ENCODE results near the gene LY6G5C. TPM values are rescaled to one million over a fixed set of nuclear protein-coding genes. Genes with fewer than 3 reads are reported as not detected.

Gene LY6G5C
- total and polyA plus RNA-seq, 4 donors: 0.59 to 2.5 (median 1.1) TPM

- no peak for TF ChIP-seq JUND (IDR thresholded peaks at IDR 0.05)
- no peak for TF ChIP-seq RXRA (IDR thresholded peaks at IDR 0.05)
- no peak for TF ChIP-seq GABPA (IDR thresholded peaks at IDR 0.05 in 1 of 2, conservative IDR thresholded peaks at IDR 0.05 in 1 of 2)
- TF ChIP-seq HNF4G (IDR thresholded peaks at IDR 0.05): no peak
- no peak for TF ChIP-seq HNF4A (conservative IDR thresholded peaks at IDR 0.05)
- TF ChIP-seq YY1 (IDR thresholded peaks at IDR 0.05): no peak
- no peak for TF ChIP-seq FOXA1 (IDR thresholded peaks at IDR 0.05)
- no peak for TF ChIP-seq EGR1 (IDR thresholded peaks at IDR 0.05; ENCODE audit: low read depth in 2 of 2)
- TF ChIP-seq REST (IDR thresholded peaks at IDR 0.05): no peak
- H3K36me3 ChIP-seq (ENCODE audit: control insufficient read depth in 4 of 4, insufficient read depth in 3 of 4, low read depth in 1 of 4, low read length in 3 of 4): peaks cover 8 to 11% (median 9%) of the 10 kb centered on the region in 4 donors
- H3K9ac ChIP-seq (ENCODE audit: low read depth in 1 of 2, low read length in 2 of 2): no peak overlapping the region
- no peak overlapping the region for H3K4me3 ChIP-seq (ENCODE audit: low read depth in 1 of 3, low read length in 3 of 3)
- no peaks in the 10 kb centered on the region for H3K9me3 ChIP-seq (ENCODE audit: control insufficient read depth in 4 of 4, low read length in 3 of 4)
- H3K27me3 ChIP-seq (ENCODE audit: control insufficient read depth in 4 of 4, insufficient read depth in 4 of 4, low read length in 3 of 4): no peaks in the 10 kb centered on the region
- DNase-seq (ENCODE audit: low spot score): no peak
- no peak overlapping the region for H3K27ac ChIP-seq (ENCODE audit: low read depth in 1 of 2, low read length in 2 of 2)
- peaks cover 0 to 17% (median 14%) of the 10 kb centered on the region in 4 donors for H3K4me1 ChIP-seq (ENCODE audit: control insufficient read depth in 4 of 4, insufficient read depth in 4 of 4, low read length in 3 of 4)
- WGBS: 60% methylated on average over 5 of the region's 5 CpGs
These were observed 20.0 kb upstream of the LY6G5C start for GRCh38 chr6:31700740-31701401.

- H3K27me3 ChIP-seq (ENCODE audit: control insufficient read depth in 4 of 4, insufficient read depth in 4 of 4, low read length in 3 of 4): no peaks in the 10 kb centered on the region
- H3K36me3 ChIP-seq (ENCODE audit: control insufficient read depth in 4 of 4, insufficient read depth in 3 of 4, low read depth in 1 of 4, low read length in 3 of 4): peaks cover 8 to 36% (median 21%) of the 10 kb centered on the region in 4 donors
- DNase-seq (ENCODE audit: low spot score): no peak
- 77% methylated on average over 3 of the region's 3 CpGs for WGBS
- H3K27ac ChIP-seq (ENCODE audit: low read depth in 1 of 2, low read length in 2 of 2): no peak overlapping the region
- peaks cover 0 to 17% (median 14%) of the 10 kb centered on the region in 4 donors for H3K4me1 ChIP-seq (ENCODE audit: control insufficient read depth in 4 of 4, insufficient read depth in 4 of 4, low read length in 3 of 4)
- no peak overlapping the region for H3K4me3 ChIP-seq (ENCODE audit: low read depth in 1 of 3, low read length in 3 of 3)
- H3K9ac ChIP-seq (ENCODE audit: low read depth in 1 of 2, low read length in 2 of 2): no peak overlapping the region
- TF ChIP-seq EGR1 (IDR thresholded peaks at IDR 0.05; ENCODE audit: low read depth in 2 of 2) (no peak), HNF4A (conservative IDR thresholded peaks at IDR 0.05) (no peak), JUND (IDR thresholded peaks at IDR 0.05) (no peak), FOXA2 (IDR thresholded peaks at IDR 0.05) (no peak), FOXA1 (IDR thresholded peaks at IDR 0.05) (no peak), RXRA (IDR thresholded peaks at IDR 0.05) (no peak), MAX (IDR thresholded peaks at IDR 0.05) (no peak), NR2F2 (IDR thresholded peaks at IDR 0.05) (no peak), TAF1 (conservative IDR thresholded peaks at IDR 0.05) (no peak)
- H3K9me3 ChIP-seq (ENCODE audit: control insufficient read depth in 4 of 4, low read length in 3 of 4): no peaks in the 10 kb centered on the region
These were observed 16.7 kb upstream of the LY6G5C start for GRCh38 chr6:31697555-31697954.

DNA sequence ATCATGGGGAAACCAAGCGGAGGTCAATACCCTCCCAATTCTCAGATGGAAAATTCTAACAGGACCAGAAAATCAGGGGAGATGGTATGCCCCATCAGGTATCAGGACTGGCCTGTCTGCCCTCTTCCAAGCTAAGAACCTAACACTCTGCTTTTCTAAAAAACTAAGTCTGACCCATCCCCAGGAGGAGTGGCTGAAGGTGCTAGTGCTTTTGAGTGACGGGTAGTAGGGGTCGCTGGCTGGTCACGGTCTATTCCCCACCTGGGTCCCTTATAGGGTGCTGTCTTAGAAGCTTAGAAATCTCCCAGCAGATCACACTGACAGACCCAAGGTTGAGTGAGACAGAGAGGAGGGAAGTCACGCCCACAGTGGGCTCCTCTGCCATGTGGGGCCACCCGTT, 12.7 kb upstream of the LY6G5C start:
- no peak overlapping the region for H3K27ac ChIP-seq (ENCODE audit: low read depth in 1 of 2, low read length in 2 of 2)
- 94% methylated on average over 6 of the region's 6 CpGs for WGBS
- no peak overlapping the region for H3K4me3 ChIP-seq (ENCODE audit: low read depth in 1 of 3, low read length in 3 of 3)
- H3K27me3 ChIP-seq (ENCODE audit: control insufficient read depth in 4 of 4, insufficient read depth in 4 of 4, low read length in 3 of 4): no peaks in the 10 kb centered on the region
- no peaks in the 10 kb centered on the region for H3K4me1 ChIP-seq (ENCODE audit: control insufficient read depth in 4 of 4, insufficient read depth in 4 of 4, low read length in 3 of 4)
- no peak for DNase-seq (ENCODE audit: low spot score)
- no peaks in the 10 kb centered on the region for H3K9me3 ChIP-seq (ENCODE audit: control insufficient read depth in 4 of 4, low read length in 3 of 4)
- no peak overlapping the region for H3K9ac ChIP-seq (ENCODE audit: low read depth in 1 of 2, low read length in 2 of 2)
- peaks cover 8 to 68% (median 51%) of the 10 kb centered on the region in 4 donors for H3K36me3 ChIP-seq (ENCODE audit: control insufficient read depth in 4 of 4, insufficient read depth in 3 of 4, low read depth in 1 of 4, low read length in 3 of 4)
- TF ChIP-seq GABPA (IDR thresholded peaks at IDR 0.05 in 1 of 2, conservative IDR thresholded peaks at IDR 0.05 in 1 of 2) (no peak), REST (IDR thresholded peaks at IDR 0.05) (no peak), FOXA1 (IDR thresholded peaks at IDR 0.05) (no peak), JUND (IDR thresholded peaks at IDR 0.05) (no peak), FOXA2 (IDR thresholded peaks at IDR 0.05) (no peak), RAD21 (IDR thresholded peaks at IDR 0.05) (no peak), MAX (IDR thresholded peaks at IDR 0.05) (no peak), NR2F2 (IDR thresholded peaks at IDR 0.05) (no peak)
- TF ChIP-seq, protein P1, sequence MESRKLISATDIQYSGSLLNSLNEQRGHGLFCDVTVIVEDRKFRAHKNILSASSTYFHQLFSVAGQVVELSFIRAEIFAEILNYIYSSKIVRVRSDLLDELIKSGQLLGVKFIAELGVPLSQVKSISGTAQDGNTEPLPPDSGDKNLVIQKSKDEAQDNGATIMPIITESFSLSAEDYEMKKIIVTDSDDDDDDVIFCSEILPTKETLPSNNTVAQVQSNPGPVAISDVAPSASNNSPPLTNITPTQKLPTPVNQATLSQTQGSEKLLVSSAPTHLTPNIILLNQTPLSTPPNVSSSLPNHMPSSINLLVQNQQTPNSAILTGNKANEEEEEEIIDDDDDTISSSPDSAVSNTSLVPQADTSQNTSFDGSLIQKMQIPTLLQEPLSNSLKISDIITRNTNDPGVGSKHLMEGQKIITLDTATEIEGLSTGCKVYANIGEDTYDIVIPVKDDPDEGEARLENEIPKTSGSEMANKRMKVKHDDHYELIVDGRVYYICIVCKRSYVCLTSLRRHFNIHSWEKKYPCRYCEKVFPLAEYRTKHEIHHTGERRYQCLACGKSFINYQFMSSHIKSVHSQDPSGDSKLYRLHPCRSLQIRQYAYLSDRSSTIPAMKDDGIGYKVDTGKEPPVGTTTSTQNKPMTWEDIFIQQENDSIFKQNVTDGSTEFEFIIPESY (IDR thresholded peaks at IDR 0.05): no peak
- TF ChIP-seq, protein P2, sequence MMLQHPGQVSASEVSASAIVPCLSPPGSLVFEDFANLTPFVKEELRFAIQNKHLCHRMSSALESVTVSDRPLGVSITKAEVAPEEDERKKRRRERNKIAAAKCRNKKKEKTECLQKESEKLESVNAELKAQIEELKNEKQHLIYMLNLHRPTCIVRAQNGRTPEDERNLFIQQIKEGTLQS (IDR thresholded peaks at IDR 0.05): no peak

Data from liver (tissue), 9 donors.